Medulla oblongata (tissue), 1 donor: ENCODE data around the gene TFAM.

Experiments
- DNase-seq: peaks from one replicate; pipeline ENCODE4 v3.0.0-alpha.2; 2015; ENCODE audit errors: extremely low spot score

Gene TFAM

GRCh38 chr10:58384999-58385783, at the start of gene TFAM:
TFAM (plus strand) TSS chr10:58385410; CDS start chr10:58385548, 138 bp downstream.
- peak; percentile 95 for DNase-seq

DNA sequence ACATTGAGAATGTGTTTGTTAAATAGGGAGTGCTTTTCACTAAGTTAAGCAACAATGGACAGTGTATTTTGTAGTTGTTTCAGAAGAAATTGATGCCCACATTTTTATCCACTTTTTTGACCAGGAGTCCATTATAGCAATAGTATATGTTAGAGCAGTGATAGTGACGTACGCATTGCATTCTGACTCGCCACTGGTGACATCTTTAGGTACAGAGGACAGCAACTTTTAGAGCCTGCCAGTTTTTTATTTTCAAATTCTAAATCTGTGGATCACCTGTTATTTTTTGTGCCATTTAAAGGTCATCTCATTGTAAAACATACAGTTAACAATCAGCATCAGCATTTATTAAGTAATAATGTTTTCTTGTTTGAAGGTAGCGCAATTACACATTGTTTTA, 49.0 kb upstream of the TFAM start:
- no peak for DNase-seq

GRCh38 chr10:58341422-58341821, 43.8 kb upstream of the TFAM start:
- no peak for DNase-seq

DNA sequence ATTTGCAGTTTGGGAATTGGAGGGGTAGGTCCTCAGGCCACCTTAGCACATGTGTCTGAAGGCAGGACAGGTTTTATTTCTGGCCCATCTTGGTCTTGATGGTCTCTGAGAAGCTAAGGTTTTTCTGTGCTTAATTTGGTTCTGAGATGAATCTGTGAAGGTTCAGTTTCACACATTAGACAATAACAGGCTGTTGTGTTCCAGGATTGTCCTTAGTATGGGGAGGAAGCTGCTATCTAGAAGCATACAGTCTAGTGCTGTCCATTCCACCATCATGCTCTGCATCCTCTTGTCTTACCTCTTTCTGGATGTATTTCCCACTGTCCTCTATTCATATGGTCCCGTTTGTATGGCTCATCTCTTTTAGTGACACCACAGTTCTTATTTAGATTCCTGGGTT, 43.3 kb upstream of the TFAM start:
- DNase-seq, result no peak

GRCh38 chr10:58347967-58348366, 37.2 kb upstream of the TFAM start:
- no peak for DNase-seq

DNA sequence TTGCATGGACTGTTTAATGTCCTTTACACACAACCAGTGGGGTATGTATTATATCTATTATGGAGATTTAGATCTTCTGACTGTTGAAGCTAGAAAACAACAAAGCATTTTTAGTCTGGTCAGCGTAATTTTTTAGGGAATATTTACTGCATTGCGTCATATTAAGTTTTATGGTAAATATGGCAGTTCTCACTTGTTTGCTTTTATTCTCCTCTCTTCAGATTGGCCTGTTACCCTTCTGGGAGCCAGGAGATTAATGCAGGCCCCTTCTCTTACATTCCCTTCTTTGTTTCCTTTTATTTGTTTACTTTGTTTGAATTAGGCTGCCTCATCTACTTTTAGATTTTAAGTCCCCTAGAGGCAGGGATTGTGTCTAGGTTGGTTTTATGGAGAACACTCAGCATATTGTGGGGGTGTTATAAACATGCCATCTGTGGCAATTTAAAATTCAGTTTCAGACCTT, 36.6 kb upstream of the TFAM start:
- no peak for DNase-seq

- DNase-seq, result no peak
These were observed 35.2 kb upstream of the TFAM start for GRCh38 chr10:58350023-58350422.

GRCh38 chr10:58350619-58351323, 34.4 kb upstream of the TFAM start:
- no peak for DNase-seq

DNA sequence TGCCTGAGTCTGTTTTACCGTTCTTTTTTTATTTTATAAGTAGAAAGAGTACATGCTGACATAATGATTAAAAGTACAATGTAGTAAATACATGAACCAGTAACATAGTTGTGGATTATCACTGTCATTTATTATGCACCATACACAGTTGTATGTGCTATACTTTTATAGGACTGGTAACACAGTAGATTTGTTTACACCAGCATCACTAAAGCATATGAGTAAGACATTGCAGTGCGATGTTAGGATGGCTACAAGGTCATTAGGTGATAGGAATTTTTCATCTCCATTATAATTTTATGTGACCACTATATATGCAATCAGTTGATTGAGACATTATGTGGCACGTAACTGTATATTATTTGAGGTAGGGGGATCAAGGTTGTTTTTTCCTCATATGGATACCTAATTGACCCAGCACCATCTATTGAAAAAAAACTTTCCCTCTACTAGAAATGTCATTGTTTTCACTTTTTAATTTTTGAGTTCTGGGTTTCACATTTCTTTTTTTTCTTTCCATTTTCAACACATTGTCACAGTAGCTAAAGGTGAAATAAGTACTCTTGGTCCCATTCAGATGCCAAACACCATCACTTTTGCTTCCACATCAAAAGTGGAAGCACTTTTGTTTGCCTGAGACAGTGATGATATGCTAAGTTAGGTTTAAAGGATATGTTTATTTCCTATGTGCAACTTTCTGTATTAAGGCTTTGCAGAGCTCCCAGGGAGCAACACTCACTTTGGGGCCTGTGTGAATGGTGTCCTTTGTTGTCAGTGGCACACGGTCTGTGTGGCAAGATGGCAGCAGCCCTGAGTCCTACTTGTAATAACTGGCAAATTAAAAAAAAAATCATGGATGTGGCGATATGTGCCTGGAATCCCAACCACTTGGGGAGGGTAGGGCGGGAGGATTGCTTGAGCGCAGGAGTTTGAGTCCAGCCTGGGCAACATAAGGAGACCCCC, 33.3 kb upstream of the TFAM start:
- peak; percentile 55 for DNase-seq

DNA sequence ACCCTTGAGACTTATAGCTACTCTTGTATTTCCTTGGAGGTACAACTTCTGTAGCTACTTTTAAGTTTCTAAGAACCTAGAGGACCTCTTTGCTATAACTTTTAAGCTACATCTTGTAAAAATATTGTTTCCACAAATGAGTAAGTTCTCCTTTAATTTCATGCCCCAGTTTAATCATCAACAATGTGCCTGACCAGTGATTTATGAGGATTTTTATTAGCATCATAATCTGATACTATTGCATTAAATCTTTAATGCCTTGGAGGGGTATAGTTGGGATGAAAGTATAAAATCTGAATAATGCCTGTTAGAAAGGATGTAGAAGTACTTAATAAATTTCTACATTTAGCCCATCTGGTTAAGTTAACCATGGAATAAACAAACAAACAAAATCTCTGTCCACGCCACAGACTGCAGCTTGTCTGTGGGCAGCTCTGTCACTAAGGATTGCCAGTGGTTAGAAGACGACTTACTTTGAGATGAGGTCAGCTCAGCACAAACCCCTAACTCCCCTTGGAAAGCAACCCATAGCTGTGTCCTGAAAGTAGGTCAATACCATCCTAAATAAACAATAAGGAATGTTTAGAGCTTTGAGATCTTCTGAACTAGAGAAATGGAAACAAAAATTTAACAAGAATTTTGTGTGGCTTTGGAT, 32.1 kb upstream of the TFAM start:
- DNase-seq, result no peak

GRCh38 chr10:58356756-58357155, 28.5 kb upstream of the TFAM start:
- no peak for DNase-seq

DNA sequence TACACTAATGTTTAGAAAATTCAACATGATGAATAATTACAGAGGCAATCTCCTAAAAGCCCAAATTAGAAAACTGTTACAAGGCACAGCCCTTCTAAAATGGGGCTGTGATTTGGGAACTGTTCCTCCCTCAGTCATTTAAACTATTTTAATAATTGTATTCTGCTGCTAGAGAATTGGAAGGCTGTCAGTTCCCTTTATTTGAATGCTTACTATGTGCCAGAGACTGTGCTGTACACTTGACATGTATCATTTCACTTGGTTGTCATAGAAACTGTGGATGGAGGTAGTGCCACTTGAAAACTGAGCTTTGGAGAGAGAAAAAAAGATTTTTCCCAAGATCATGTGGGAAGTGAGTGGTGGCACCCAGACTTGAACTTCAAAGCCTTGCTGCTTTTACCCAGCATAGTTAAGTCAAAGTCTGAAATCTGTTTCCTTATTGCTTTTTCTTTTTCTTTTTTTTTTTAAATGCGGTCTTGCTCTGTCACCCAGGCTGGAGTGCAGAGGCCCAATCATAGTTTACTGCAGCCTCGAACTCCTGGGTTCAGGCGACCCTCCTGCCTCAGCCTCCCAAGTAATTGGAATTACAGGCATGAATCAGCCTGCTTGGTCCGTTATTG, 26.8 kb upstream of the TFAM start:
- DNase-seq, result no peak

DNA sequence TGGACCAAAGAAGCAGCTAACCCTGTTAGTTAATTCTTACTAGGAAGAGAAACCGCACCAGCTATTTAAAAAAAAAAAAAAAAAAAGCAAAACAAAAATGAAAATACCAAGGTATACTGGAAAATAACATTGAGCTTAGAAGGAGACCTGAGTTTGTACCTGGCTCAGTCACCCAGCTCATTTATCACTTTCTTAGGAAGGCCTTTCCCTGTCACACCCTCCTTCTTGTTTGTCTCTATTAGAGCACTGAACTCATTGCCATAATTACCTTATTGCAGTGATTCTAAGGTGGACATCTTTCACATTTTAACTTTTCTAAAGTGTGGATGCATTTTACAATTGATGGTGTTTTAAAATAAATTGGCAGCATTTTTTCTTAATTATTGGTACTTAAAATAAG, 26.3 kb upstream of the TFAM start:
- no peak for DNase-seq

DNA sequence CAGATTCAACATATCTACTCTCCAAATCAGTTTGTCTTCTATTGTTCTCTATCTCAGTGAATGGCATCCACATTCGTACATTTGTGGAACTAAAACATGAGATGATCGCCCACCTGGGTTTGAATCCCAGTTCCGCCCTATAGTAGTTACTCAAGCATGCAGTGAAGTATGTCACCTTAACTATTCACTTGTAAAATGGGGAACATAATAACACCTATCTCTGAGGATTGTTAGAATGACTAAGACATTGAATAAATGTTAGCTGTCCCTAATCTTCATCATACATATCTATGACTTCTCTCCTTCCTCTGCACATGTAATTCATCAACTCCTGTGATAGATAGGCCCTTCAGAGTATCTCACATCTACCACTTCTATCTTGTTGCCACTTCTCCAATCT, 25.7 kb upstream of the TFAM start:
- no peak for DNase-seq

- DNase-seq, result no peak
These were observed 24.7 kb upstream of the TFAM start for GRCh38 chr10:58360412-58361004.

GRCh38 chr10:58361353-58361752, 23.9 kb upstream of the TFAM start:
- no peak for DNase-seq

DNA sequence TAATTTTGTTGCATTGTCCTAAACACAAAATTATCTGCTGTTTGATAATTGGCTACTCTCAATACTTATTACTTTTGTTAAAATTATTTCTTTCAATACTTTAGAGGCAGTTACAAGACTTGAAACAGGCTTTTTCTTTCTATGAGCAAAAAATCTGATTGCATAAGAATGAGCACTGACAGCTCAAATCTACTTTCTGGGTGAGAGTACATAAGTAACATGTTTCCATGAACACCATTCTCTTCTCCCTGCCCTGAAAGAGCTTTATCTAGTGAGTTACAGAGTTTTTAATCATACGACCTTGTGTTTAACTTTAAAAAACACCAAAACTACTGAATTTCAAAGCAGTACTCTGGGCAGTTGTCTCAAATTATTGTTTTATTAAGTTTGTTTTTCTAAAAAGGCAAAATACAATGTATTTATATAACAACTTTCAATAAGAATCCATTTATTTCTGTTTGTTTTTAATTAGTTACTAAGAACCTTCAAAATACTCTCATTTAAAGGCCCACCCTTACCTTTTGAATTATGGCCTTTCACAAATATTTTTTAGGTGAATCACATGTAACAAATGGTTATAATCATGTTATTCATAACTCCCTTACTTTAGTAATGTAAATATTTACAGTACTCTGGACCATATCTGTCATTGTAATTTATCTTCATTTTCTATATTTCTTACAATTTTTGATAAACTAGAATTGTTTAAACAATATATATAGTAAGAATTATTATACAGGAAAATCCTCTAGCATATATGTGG, 23.0 kb upstream of the TFAM start:
- no peak for DNase-seq

DNA sequence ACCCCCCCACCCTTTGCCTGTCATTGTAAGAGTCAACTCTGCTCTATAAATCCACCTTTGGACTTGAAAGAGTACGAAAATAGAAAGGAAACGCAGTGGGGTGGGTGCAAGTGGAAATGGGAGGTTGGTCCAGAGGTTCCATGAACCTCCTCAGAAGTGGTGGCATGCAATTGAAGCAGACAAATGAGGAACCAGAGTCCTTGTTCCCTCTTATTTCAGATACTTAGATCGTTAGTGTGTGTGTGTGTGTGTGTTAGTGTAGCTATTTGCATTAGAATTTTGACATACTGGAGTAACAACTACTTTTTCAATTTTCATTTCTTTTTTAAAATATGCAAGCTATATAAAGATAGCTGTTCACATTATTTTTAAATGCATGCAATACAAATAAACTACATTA, 18.1 kb upstream of the TFAM start:
- no peak for DNase-seq

DNA sequence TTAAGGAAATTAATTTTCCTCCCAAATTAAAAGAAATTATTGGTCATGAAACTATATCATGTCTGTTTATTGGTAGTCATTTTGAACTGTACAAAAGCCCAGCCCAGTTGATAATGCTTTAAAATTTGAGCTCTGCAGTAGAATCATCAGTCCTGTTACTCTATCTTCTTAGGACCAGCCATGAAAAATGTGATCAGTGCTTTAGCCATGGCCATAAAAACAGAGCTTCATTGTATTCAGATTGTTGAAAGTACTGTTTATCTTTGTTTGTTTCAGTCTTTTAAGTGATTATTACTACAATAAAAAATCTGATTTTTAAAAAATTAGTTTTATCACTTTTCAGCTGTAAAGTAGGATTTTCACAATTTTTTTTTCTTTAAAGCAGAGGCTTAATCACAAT, 13.7 kb upstream of the TFAM start:
- DNase-seq, result peak; percentile 52
